ENCODE measurements around the gene CAPN5. TPM values are rescaled to one million over a fixed set of nuclear protein-coding genes. Genes with fewer than 3 reads are reported as not detected.
A peak's percentile ranks its signal among the peaks of the same experiment; 100 is the strongest.

Gene CAPN5
- total and polyA plus RNA-seq, 2 of the 13 experiments (the other 11 are each of a cell fraction or from before 2014, with no cell fraction given) = 0.27 to 1.2 TPM

GRCh38 chr11:77130763-77131513, 64.2 kb downstream of the CAPN5 start (continued):
- TF ChIP-seq ZNF687 (CRISPR knock-in tag; IDR thresholded peaks at IDR 0.05) = peak; percentile 97
- no peak for TF ChIP-seq POGK (CRISPR knock-in tag; conservative IDR thresholded peaks at IDR 0.05)
- no peak for TF ChIP-seq THAP9 (CRISPR knock-in tag; IDR thresholded peaks at IDR 0.05; ENCODE audit: borderline replicate concordance)
- TF ChIP-seq PLSCR1 (CRISPR knock-in tag; IDR thresholded peaks at IDR 0.05; ENCODE audit: borderline replicate concordance) = no peak
- TF ChIP-seq ZSCAN5A (CRISPR knock-in tag; IDR thresholded peaks at IDR 0.05; ENCODE audit: borderline replicate concordance) = no peak
- no peak for TF ChIP-seq ZNF468 (CRISPR knock-in tag; IDR thresholded peaks at IDR 0.05)
- no peak for TF ChIP-seq HNRNPH1 (optimal IDR thresholded peaks at IDR 0.05; ENCODE audit: low read depth, low read length)
- TF ChIP-seq CHD2 (IDR thresholded peaks at IDR 0.05; ENCODE audit: low read depth, low read length) = no peak
- TF ChIP-seq AKAP8 (CRISPR knock-in tag; IDR thresholded peaks at IDR 0.05) = peak; percentile 83; the same call in 1 of the 2 replicates
- no peak for TF ChIP-seq SIN3B (IDR thresholded peaks at IDR 0.05; ENCODE audit: low read length)
- TF ChIP-seq POLR2AphosphoS2 (IDR thresholded peaks at IDR 0.05; ENCODE audit: low read depth, low read length) = no peak
- TF ChIP-seq ZNF451 (CRISPR knock-in tag; IDR thresholded peaks at IDR 0.05) = no peak
- peak; percentile 16; the same call in 1 of the 2 replicates for TF ChIP-seq ZNF280B (CRISPR knock-in tag; IDR thresholded peaks at IDR 0.05; ENCODE audit: borderline replicate concordance)
- no peak for TF ChIP-seq RARG (CRISPR knock-in tag; IDR thresholded peaks at IDR 0.05; ENCODE audit: low read depth)
- TF ChIP-seq ZNF264 (CRISPR knock-in tag; IDR thresholded peaks at IDR 0.05) = 0 out of 2 replicates have a peak, but pooled peaks have one; percentile 27

Measured in HepG2 (cell line).